Activated CD8-positive, alpha-beta memory T cell treated with anti-CD3 and anti-CD28 coated beads for 1 hour (primary cell): ENCODE results near the gene SZRD1.
A peak's percentile ranks its signal among the peaks of the same experiment; 100 is the strongest.

Experiments
- DNase-seq, 2 donors: peaks; one replicate each; pipeline ENCODE4 v3.0.0-alpha.2; 2020; ENCODE audit warnings: low read depth in 1 of 2; ENCODE audit errors: extremely low read depth in 1 of 2

Gene SZRD1

DNA sequence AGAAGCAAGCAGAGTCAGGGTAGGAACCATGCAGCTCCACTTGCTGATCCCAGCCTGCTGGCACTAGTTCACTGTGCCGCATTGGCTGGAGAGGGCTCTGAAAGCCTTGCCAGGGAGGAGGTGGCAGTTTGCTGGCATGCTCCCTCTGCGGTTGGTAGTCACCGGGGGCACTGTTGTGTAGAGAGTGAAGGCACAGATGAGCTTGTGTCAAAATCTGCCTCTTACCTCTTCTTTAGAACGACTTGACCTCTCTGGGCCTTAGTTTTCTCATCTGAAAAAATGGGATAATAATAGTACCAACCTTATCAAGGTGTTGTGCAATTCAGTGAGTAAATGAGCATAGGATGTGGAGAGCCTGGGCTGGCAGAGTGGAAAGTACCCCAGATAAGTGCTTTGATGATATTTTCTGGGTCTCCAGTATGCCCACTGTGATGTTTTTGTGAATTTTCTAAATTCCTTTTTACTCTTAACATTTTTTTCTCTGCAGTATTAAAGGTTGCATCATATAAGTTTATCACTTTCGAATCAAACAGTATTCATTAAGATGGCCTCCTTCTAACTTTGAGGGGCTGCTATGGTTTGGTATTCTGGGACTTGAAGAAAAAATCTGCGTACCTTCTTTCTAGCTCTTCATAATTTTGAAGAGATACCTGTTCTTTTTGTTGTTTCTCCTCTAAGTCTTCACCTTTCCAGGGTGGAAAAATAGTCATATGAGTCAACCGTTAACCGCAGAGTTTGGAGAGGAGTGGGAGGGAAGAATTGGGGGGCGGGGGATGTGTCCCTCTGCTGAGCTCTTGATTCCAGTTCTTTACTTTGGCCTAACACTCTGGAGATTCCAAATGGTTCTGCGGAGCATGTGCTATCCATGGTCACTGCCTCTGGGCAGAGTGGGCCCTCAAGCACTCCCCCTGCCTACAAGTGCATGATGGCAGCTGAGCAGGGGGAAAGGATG is 26.8 kb downstream of the SZRD1 start:
- no peak for DNase-seq

GRCh38 chr1:16394977-16395376 is 27.9 kb downstream of the SZRD1 start:
- no peak for DNase-seq

DNA sequence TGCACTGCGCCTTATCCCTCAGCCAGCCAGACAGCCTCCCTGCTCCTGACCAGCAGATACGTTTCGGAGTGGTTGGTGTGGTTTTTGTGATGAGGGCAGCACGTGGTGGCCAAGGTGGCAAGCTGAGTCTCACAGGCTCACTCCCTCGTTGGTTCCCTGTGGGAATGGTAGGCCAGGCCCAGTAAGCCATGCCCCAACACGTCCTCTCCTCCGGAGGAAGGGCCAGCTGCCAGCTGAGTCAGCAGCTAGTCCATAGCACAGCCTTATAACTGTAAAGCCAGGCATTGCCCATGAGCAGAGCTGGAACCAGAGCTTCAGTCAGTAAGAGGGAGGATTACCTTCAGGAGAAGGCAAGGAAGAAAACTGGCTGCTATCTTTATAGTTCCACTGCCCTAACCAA is 29.5 kb downstream of the SZRD1 start:
- DNase-seq, result no peak

- DNase-seq, result no peak
These were observed 30.1 kb downstream of the SZRD1 start for GRCh38 chr1:16397120-16397519.

- no peak for DNase-seq
These were observed 31.4 kb downstream of the SZRD1 start for GRCh38 chr1:16398371-16398953.

DNA sequence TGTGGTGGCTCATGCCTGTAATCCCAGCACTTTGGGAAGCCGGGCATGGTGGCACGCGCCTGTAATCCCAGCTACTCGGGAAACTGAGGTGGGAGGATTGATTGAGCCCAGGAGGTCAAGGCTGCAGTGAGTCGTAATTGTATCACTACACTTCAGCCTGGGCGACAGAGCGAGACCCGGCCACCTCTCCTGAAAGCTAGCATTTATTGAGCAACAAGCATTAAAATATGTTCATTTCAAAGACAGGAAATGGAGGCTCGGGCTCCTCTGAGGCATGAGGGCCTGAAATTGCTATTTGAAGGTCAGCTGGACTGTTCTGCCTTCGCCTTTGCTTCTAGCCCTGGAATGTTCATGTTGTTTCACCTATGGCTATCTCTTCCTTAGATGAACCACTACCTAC is 35.7 kb downstream of the SZRD1 start:
- DNase-seq, result no peak

DNA sequence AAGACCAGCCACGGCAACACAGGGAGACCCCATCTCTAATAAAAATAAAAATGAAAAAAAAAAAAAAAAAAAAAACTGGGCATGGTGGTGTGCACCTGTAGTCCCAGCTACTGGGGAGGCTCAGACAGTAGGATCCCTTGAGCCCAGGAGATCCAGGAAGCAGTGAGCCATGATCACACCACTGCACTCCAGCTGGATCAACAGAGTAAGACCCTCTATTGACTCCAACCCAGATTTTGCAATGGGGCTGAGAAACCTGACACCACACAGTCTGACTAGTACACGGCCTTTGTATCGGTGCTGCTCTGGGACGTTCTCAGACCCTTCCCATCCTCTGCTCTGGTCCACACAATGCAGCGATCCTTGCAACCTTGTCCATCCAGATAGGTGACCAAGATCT is 38.4 kb downstream of the SZRD1 start:
- no peak for DNase-seq

DNA sequence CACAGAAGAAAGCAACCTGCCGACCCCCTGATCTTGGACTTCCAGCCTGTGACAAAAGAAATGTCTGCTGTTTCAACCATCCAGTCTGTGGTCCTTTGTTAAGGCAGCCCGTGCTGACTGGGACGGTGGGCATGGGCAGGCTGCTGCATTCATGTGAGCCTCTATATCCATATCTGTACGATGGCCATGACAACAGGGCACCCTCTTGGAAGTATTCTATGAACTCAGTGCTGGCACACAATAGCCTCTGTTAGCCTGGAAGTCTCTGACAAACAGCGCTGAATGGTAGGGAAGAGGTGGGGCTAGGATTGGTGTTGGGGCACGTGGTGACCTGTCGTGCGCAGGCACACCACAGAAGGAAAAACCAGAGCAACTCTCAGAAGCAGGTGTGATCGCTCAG is 39.8 kb downstream of the SZRD1 start:
- DNase-seq, result no peak

- DNase-seq, result no peak
These were observed 42.6 kb downstream of the SZRD1 start for GRCh38 chr1:16409536-16410152.

- no peak for DNase-seq
These were observed 43.8 kb downstream of the SZRD1 start for GRCh38 chr1:16410803-16411202.

GRCh38 chr1:16413191-16413590 is 46.1 kb downstream of the SZRD1 start:
- no peak for DNase-seq

DNA sequence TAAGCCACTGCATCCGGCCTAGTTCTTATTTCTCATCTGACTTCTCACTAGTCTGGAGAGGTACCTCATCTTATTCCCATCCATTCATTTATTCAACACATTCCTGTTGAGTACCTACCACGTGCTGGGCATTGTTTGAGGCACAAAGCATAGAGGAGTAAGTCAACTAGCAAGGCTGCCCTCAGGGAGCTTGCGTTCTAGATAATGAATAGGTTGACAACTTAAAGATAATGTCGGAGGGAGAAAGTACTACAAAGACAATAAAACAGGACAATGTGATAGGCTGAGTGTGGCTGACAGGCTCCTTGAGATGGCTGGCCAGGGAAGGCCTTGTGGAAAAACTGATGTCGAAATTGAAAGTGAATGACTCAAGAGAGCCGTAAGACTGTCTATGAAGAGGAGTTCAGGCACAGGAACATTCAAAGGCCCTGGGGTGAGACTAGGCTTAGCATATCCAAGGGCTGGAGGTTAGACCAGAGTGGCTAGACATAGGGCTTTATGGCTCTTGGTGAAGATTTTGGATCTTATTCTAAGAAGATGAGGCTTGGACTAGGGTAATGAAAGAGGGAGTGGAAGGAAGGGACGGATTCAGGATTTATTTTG is 51.9 kb downstream of the SZRD1 start:
- no peak for DNase-seq

GRCh38 chr1:16420424-16421118 is 53.5 kb downstream of the SZRD1 start:
- peak in 1 of 2 donors; percentile 17 for DNase-seq

- no peak for DNase-seq
These were observed 54.2 kb downstream of the SZRD1 start for GRCh38 chr1:16421201-16421600.

GRCh38 chr1:16422041-16422440 is 55.0 kb downstream of the SZRD1 start:
- no peak for DNase-seq

DNA sequence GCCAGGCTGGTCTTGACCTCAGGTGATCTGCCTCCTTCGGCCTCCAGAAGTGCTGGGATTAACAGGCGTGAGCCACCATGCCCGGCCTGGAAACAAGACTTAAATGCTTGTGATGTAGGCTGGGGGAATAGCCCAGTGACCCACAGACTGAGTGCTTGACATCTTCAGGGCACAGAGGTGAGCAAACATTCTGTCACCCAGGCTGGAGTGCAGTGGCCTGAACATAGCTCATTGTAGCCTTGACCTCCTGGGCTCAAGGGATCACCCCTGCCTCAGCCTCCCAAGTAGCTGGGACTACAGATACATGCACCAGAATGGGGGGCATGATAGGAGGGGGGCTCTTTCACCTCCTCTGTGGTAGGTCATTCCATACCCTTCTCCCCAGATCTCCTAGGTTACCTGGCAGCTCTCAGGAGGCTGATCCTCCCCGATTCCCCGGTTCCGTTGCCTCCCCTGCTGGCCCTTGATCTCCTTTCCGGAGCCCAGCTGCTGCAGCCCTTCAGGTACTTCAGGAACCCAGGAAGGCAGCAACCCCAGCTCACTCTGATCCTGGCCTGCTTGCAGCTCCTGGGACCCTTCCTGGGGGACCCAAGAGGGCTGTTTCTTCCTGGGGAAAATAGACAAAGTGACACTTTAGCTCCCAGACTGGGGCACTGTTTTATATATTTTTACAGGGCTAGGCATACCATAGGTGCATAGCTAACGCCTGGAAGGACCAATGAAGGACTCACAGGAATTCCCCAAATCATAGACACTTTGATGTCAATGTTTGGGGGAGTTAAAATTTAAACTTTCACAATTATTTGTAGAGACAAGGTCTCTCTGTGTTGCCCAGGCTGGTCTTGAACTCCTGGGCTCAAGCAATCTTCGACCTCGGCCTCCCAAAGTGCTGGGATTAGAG is 58.3 kb downstream of the SZRD1 start:
- no peak for DNase-seq

- DNase-seq, result no peak
These were observed 63.6 kb downstream of the SZRD1 start for GRCh38 chr1:16430606-16431005.

- no peak for DNase-seq
These were observed 66.0 kb downstream of the SZRD1 start for GRCh38 chr1:16433030-16433429.

- DNase-seq, result no peak
These were observed 67.0 kb downstream of the SZRD1 start for GRCh38 chr1:16434007-16434406.

GRCh38 chr1:16434501-16434900 is 67.5 kb downstream of the SZRD1 start:
- no peak for DNase-seq
